ENCODE measurements around the gene GFPT2.

GFPT2 gene

DNA sequence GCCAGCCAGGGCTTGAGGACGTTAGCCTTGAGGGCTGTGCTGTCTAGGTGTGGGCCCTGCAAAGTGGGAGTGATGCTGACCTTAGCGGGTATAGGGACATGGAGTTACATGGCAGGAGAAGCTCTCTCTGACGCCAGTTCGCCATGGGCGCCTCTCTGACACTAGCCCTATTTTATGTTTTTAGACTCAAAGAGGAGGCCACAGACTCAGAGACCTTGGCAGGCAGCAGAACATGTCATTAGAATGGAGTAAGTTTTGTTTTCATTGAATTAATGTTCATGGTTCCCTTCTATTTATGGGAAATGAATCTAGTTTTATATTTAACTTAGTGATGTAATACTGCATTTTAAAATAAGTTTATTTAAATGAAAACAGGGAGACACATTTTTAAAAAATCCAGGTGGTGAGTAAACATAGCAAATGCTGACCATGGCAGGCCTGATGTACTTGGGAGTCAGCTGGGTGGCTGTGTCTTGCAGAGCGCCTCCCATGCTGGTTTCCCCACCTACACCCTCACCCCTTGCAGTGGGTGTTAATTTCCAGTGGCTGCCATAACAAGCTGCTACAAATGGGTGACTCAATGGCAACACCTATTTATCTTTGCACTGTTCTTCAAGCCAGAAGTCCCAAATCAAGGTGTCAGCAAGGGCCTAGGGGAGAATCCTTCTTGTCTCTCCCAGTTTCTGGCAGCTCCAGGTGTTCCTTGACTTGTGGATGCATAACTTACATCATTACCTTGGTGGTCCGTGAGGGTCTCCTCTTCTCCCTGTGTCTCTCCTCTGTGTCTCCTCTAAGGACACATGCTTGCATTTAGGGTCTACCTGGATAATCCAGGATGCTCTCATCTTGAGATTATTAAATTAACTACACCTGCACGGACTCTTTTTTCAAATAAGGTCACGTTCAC lies 25.6 kb upstream of the GFPT2 start:
- DNase-seq (ENCODE audit: low spot score) = no peak

- no peak for DNase-seq (ENCODE audit: low spot score)
Observed at GRCh38 chr5:180377556-180378197, 24.5 kb upstream of the GFPT2 start.

DNA sequence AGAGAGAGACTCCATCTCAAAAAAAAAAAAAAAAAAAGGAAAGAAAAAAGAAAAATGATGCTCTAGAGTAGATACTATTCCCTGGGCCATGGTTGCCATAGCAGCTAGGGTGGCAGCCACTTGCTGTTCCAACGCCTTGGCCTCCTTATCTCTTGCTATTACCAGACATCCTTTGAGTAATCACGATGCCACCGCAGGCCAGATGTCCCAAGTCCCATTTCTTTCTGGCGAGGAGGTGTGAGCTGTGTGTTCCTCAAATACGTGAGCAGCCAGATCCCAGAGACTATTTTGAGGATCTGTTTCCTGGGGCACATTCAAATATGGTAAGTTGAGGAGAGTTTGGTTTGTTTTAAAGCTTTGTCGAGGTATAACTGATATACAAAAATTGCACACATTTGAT lies 23.4 kb upstream of the GFPT2 start:
- no peak for DNase-seq (ENCODE audit: low spot score)

- no peak for DNase-seq (ENCODE audit: low spot score)
Observed at GRCh38 chr5:180375955-180376354, 22.8 kb upstream of the GFPT2 start.

DNA sequence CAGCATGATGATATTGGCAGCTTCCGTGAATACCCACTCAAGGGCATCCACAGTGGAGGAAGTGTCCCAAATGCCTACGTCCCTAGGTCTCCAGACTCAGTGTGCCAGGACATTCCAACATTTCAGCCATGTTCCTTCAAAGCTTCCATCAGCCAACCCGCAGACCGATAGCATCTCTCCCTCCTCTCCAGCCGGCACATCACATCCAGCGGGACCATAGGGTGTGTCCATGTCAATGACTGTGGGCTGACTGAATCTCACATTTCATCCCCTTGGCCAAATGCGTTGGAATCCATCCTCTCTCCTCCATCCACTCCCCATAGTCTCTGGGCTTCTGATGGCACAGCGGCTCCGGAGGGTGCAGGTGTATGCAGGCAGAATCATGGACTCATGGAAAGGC lies 22.2 kb upstream of the GFPT2 start:
- DNase-seq (ENCODE audit: low spot score) = no peak

DNA sequence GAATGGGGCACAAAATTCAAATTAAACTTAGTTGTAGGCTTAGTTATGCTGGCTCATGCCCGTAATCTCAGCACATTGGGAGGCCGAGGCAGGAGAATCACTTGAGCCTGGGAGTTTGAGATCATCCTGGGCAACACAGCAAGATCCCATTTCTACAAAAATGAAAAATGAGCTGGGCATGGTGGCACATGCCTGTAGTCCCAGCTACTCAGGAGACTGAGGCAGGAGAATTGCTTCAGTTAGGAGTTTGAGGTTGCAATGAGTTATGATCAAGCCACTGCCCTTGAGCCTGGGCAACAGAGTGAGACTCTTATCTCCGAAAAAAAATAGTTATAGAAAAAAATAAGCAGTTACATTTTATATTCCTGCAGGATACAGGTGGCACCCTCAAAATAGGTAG lies 20.7 kb upstream of the GFPT2 start:
- no peak for DNase-seq (ENCODE audit: low spot score)

GRCh38 chr5:180373454-180373853 lies 20.3 kb upstream of the GFPT2 start:
- DNase-seq (ENCODE audit: low spot score) = no peak

- no peak for DNase-seq (ENCODE audit: low spot score)
Observed at GRCh38 chr5:180371949-180372348, 18.8 kb upstream of the GFPT2 start.

- DNase-seq (ENCODE audit: low spot score) = no peak
Observed at GRCh38 chr5:180370861-180371641, 17.9 kb upstream of the GFPT2 start.

- no peak for DNase-seq (ENCODE audit: low spot score)
Observed at GRCh38 chr5:180367991-180368390, 14.9 kb upstream of the GFPT2 start.

- DNase-seq (ENCODE audit: low spot score) = no peak
Observed at GRCh38 chr5:180367300-180367699, 14.2 kb upstream of the GFPT2 start.

DNA sequence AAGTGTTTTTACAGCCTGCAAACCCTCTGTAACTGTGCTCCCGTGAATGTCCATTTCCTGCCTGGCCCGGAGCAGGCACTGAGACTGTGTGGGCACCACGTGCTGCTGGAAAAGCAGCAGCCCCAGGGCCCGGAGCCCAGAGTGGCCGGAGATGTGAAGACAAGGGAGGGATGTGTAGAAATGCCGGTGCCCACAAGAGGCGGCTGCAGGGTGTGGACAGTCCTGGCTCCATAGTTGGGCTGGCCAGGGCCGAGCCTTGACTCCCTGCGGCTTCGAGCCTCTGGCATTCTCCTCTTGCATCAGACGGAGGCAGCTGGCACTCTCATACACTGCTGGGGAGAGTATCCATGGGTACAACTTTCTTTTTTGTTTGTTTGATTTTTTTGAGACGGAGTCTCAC lies 13.2 kb upstream of the GFPT2 start:
- DNase-seq (ENCODE audit: low spot score) = no peak

DNA sequence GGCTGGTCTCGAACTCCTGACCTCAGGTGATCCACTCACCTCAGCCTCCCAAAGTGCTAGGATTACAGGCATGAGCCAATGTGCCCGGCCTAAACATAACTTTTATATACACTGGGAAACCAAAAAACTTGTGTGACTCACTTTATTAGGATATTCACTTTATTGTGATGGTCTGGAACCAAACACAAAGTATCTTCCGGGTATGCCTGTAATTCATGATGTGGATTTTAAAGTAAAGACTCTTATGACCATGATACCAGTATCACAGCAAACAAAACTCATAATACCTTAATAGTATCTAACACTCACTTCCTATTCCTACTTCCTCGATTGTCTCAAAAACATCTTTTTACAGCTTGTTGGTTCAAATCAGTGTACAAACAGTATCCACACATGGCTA lies 12.7 kb upstream of the GFPT2 start:
- no peak for DNase-seq (ENCODE audit: low spot score)

GRCh38 chr5:180364306-180364856 lies 11.2 kb upstream of the GFPT2 start:
- no peak for DNase-seq (ENCODE audit: low spot score)

- DNase-seq (ENCODE audit: low spot score) = no peak
Observed at GRCh38 chr5:180360078-180360957, 7.2 kb upstream of the GFPT2 start.

DNA sequence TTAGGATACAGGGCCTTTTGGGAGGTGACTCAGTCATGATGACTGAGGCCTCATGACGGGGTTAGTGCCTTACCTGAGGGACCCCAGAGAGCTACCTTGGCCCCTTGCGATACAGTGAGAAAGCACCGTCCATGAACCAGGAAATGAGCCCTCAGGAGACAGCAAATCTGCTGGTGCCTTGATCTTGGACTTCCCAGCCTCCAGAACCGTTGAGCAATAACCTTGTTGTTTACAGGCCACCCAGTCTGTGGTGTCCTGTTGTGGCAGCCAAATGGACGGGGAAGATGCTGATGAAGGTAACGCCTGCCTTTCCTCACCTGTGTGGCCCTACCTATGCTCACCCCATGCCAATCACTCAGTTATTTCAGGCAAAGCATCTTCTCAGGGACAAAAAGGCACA lies 5.6 kb upstream of the GFPT2 start:
- no peak for DNase-seq (ENCODE audit: low spot score)

GRCh38 chr5:180358179-180358578 lies 5.0 kb upstream of the GFPT2 start:
- no peak for DNase-seq (ENCODE audit: low spot score)

GRCh38 chr5:180354966-180355365 lies 1.8 kb upstream of the GFPT2 start:
- no peak for DNase-seq (ENCODE audit: low spot score)

GRCh38 chr5:180353980-180354452 lies 880 bp upstream of the GFPT2 start:
- no peak for DNase-seq (ENCODE audit: low spot score)

DNA sequence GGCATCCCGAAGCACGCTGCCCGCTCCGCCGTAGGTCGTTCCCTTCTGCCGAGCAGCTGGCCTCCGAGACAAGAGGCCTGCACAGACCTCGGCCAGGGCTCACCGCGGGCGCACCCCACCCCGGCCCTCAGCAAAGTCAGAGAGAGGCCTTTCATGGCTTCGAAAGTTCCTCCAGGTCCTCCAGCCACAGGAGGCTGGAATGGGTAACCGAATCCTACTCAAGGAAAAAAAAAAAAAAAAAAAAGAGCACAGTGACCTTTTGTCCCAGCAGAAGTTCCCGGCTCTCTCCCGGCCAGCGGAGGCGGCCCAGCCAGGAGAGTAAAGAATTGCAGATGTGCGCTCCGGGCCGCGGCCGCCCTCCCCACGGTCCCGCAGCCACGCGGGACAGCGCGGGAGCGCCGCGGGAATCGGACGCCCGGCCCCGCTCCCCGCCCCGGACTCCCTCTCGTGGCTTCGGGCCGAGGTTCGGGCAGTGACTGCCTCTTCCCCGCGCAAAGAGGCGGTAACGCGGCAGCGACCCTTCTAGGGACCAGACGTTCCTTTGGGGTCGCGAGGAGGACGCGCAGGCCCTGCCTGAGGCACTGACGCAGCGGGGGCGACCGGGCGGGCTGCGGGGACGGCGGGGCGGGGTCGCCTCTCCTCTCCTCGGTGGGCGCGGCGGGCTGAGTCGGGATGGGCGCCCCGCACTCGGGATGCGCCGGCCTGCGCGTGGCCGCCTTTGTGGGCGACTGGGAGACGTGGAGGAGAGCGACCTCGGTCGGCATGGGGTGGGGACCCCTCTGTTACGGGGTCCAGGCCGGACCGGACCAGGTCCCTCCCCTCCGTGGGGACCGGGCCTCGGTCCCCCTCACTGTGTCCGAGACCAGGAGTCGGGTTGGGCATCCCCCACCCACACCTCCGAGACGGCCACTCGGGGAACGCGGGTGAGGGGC lies 754 bp downstream of the GFPT2 start:
- DNase-seq (ENCODE audit: low spot score) = no peak
